ENCODE measurements around the gene PDIA6.

The PDIA6 gene

GRCh38 chr2:10838734-10839133 lies 26.1 kb upstream of the PDIA6 start:
- no peak for TF ChIP-seq CTCF (IDR thresholded peaks at IDR 0.05)

GRCh38 chr2:10837298-10838266 lies 25.0 kb upstream of the PDIA6 start:
- TF ChIP-seq CTCF (IDR thresholded peaks at IDR 0.05): no peak

GRCh38 chr2:10835052-10835970 lies 22.7 kb upstream of the PDIA6 start:
- TF ChIP-seq CTCF (IDR thresholded peaks at IDR 0.05): peak; percentile 91

- no peak for TF ChIP-seq CTCF (IDR thresholded peaks at IDR 0.05)
Observed at GRCh38 chr2:10834068-10834655, 21.6 kb upstream of the PDIA6 start.

- no peak for TF ChIP-seq CTCF (IDR thresholded peaks at IDR 0.05)
Observed at GRCh38 chr2:10833021-10833420, 20.4 kb upstream of the PDIA6 start.

- TF ChIP-seq CTCF (IDR thresholded peaks at IDR 0.05): peak; percentile 93
Observed at GRCh38 chr2:10832203-10832936, 19.8 kb upstream of the PDIA6 start.

Measured in LNCAP (cell line).